ENCODE results near the gene LDB1.

The LDB1 gene

DNA sequence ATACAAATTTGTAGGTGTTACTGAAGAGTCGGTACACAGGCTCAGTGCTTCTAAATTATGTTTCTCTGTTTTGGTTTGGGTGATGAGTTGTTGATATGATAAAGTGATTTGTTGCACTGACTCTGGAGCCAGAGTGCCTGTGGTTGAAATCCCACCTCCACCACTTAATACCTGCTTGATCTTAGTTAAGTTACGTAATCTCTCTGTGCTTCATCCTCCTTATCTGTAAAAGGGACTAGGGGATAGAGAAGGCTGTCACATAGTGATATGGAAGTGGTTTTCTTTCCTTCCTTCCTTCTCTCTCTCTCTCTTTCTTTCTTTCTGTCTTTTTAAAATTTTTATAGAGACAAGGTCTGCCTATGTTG lies 55.7 kb downstream of the LDB1 start:
- DNase-seq (ENCODE audit: low read depth), result no peak

DNA sequence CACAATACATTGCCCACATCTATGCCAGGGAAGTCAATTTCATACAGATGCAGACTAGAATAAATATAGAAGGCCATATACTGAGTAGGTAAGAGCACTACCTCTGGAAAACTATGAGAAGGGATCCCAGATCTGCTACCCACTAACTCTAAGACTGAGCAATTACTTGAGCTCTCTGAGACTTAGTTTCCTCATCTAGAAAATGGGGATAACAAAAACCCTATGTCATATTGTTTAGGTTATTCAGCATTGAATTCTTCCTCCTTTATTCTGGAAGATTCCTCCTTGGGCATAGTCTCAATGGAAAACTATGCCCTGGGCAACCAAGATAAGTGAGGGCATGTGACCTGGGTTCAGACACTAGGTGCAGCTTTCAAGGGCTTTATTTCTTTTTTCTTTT lies 60.2 kb downstream of the LDB1 start:
- no peak for DNase-seq (ENCODE audit: low read depth)

Data from stimulated activated CD8-positive, alpha-beta memory T cell treated with anti-CD3 and anti-CD28 coated beads, Interleukin-7, amount 100 ng/mL, for 24 hours (primary cell).